ENCODE results near the gene RAB24.
A peak's percentile ranks its signal among the peaks of the same experiment; 100 is the strongest.

The RAB24 gene

GRCh38 chr5:177330991-177331842, 27.7 kb upstream of the RAB24 start:
- H3K4me1 ChIP-seq (ENCODE audit: control insufficient read depth, low read depth, low read length): no peaks in the 10 kb centered on the region
- peaks cover 5% of the 10 kb centered on the region for H3K36me3 ChIP-seq (ENCODE audit: control insufficient read depth, insufficient read depth, low read length)
- H2BK5ac ChIP-seq (ENCODE audit: low read length): no peak overlapping the region
- no peak overlapping the region for H3K4ac ChIP-seq (ENCODE audit: low read depth, low read length)
- H4K5ac ChIP-seq (ENCODE audit: low read length): no peak overlapping the region
- no peak overlapping the region for H3K9ac ChIP-seq (ENCODE audit: low read length)
- H3K79me1 ChIP-seq (ENCODE audit: low read length): no peaks in the 10 kb centered on the region
- no peak overlapping the region for H3K4me3 ChIP-seq (ENCODE audit: low read length)
- H3K56ac ChIP-seq (ENCODE audit: low read length): no peak overlapping the region
- no peak overlapping the region for H4K8ac ChIP-seq (ENCODE audit: low read depth, low read length)
- no peak overlapping the region for H3K27ac ChIP-seq (ENCODE audit: low read depth, low read length)
- H3K4me2 ChIP-seq (ENCODE audit: low read length): no peak overlapping the region
- no peak overlapping the region for H3K23ac ChIP-seq (ENCODE audit: low read length)
- H2BK120ac ChIP-seq (ENCODE audit: low read depth, low read length): no peak overlapping the region
- no peak overlapping the region for H2AK5ac ChIP-seq (ENCODE audit: low read length)
- no peak overlapping the region for H3K18ac ChIP-seq (ENCODE audit: low read length)
- no peak for DNase-seq
- no peak overlapping the region for H2BK15ac ChIP-seq (replicated peaks; ENCODE audit: low read depth)
- H3K27me3 ChIP-seq (ENCODE audit: insufficient read depth, low read length, poor library complexity): no peaks in the 10 kb centered on the region
- no peaks in the 10 kb centered on the region for H3K79me2 ChIP-seq (ENCODE audit: control insufficient read depth, insufficient read depth, low read length)
- no CpG with 5 or more reads among the region's 27 CpGs for WGBS (ENCODE audit: extremely low coverage, insufficient coverage, low lambda C conversion rate)

GRCh38 chr5:177329883-177330282, 26.4 kb upstream of the RAB24 start:
- Histone ChIP-seq H3K36me3 (ENCODE audit: control insufficient read depth, insufficient read depth, low read length) (peaks cover 5% of the 10 kb centered on the region), H3K56ac (ENCODE audit: low read length) (no peak overlapping the region)

GRCh38 chr5:177328545-177329231, 25.2 kb upstream of the RAB24 start:
- no peak overlapping the region for H3K27ac ChIP-seq (ENCODE audit: low read depth, low read length)
- H2BK120ac ChIP-seq (ENCODE audit: low read depth, low read length): no peak overlapping the region
- no peak overlapping the region for H3K56ac ChIP-seq (ENCODE audit: low read length)
- H3K4me3 ChIP-seq (ENCODE audit: low read length): no peak overlapping the region
- H3K4me2 ChIP-seq (ENCODE audit: low read length): no peak overlapping the region
- no CpG with 5 or more reads among the region's 19 CpGs for WGBS (ENCODE audit: extremely low coverage, insufficient coverage, low lambda C conversion rate)
- no peak overlapping the region for H3K9ac ChIP-seq (ENCODE audit: low read length)
- no peak overlapping the region for H3K18ac ChIP-seq (ENCODE audit: low read length)
- H2BK5ac ChIP-seq (ENCODE audit: low read length): no peak overlapping the region
- no peaks in the 10 kb centered on the region for H3K79me1 ChIP-seq (ENCODE audit: low read length)
- no peak overlapping the region for H3K4ac ChIP-seq (ENCODE audit: low read depth, low read length)
- no peak overlapping the region for H2AK5ac ChIP-seq (ENCODE audit: low read length)
- H3K27me3 ChIP-seq (ENCODE audit: insufficient read depth, low read length, poor library complexity): no peaks in the 10 kb centered on the region
- no peak overlapping the region for H3K23ac ChIP-seq (ENCODE audit: low read length)
- no peak overlapping the region for H4K8ac ChIP-seq (ENCODE audit: low read depth, low read length)
- DNase-seq: no peak
- no peak overlapping the region for H4K5ac ChIP-seq (ENCODE audit: low read length)
- no peak overlapping the region for H2BK15ac ChIP-seq (replicated peaks; ENCODE audit: low read depth)
- peaks cover 5% of the 10 kb centered on the region for H3K36me3 ChIP-seq (ENCODE audit: control insufficient read depth, insufficient read depth, low read length)
- no peaks in the 10 kb centered on the region for H3K4me1 ChIP-seq (ENCODE audit: control insufficient read depth, low read depth, low read length)
- no peaks in the 10 kb centered on the region for H3K79me2 ChIP-seq (ENCODE audit: control insufficient read depth, insufficient read depth, low read length)

More at GRCh38 chr5:177329883-177330282, 26.4 kb upstream of the RAB24 start:
- H4K8ac ChIP-seq (ENCODE audit: low read depth, low read length): no peak overlapping the region
- H3K4me2 ChIP-seq (ENCODE audit: low read length): no peak overlapping the region
- H3K27me3 ChIP-seq (ENCODE audit: insufficient read depth, low read length, poor library complexity): no peaks in the 10 kb centered on the region
- H3K27ac ChIP-seq (ENCODE audit: low read depth, low read length): no peak overlapping the region
- no peak overlapping the region for H3K4ac ChIP-seq (ENCODE audit: low read depth, low read length)
- no peak overlapping the region for H3K9ac ChIP-seq (ENCODE audit: low read length)
- H3K79me2 ChIP-seq (ENCODE audit: control insufficient read depth, insufficient read depth, low read length): no peaks in the 10 kb centered on the region
- no peak overlapping the region for H4K5ac ChIP-seq (ENCODE audit: low read length)
- H2BK15ac ChIP-seq (replicated peaks; ENCODE audit: low read depth): no peak overlapping the region
- H3K18ac ChIP-seq (ENCODE audit: low read length): no peak overlapping the region
- H2AK5ac ChIP-seq (ENCODE audit: low read length): no peak overlapping the region
- H2BK5ac ChIP-seq (ENCODE audit: low read length): no peak overlapping the region
- H3K79me1 ChIP-seq (ENCODE audit: low read length): no peaks in the 10 kb centered on the region
- DNase-seq: no peak
- WGBS (ENCODE audit: extremely low coverage, insufficient coverage, low lambda C conversion rate): no CpG with 5 or more reads among the region's 6 CpGs
- H3K4me1 ChIP-seq (ENCODE audit: control insufficient read depth, low read depth, low read length): no peaks in the 10 kb centered on the region
- H3K4me3 ChIP-seq (ENCODE audit: low read length): no peak overlapping the region
- H3K23ac ChIP-seq (ENCODE audit: low read length): no peak overlapping the region
- H2BK120ac ChIP-seq (ENCODE audit: low read depth, low read length): no peak overlapping the region

- Histone ChIP-seq H2BK5ac (ENCODE audit: low read length) (no peak overlapping the region), H2AK5ac (ENCODE audit: low read length) (no peak overlapping the region), H3K4me2 (ENCODE audit: low read length) (no peak overlapping the region), H4K5ac (ENCODE audit: low read length) (no peak overlapping the region), H4K8ac (ENCODE audit: low read depth, low read length) (no peak overlapping the region), H3K36me3 (ENCODE audit: control insufficient read depth, insufficient read depth, low read length) (peaks cover 2% of the 10 kb centered on the region), H3K27ac (ENCODE audit: low read depth, low read length) (no peak overlapping the region), H2BK15ac (replicated peaks; ENCODE audit: low read depth) (no peak overlapping the region), H3K56ac (ENCODE audit: low read length) (no peak overlapping the region), H3K23ac (ENCODE audit: low read length) (no peak overlapping the region), H3K79me1 (ENCODE audit: low read length) (no peaks in the 10 kb centered on the region), H3K27me3 (ENCODE audit: insufficient read depth, low read length, poor library complexity) (no peaks in the 10 kb centered on the region), H3K79me2 (ENCODE audit: control insufficient read depth, insufficient read depth, low read length) (no peaks in the 10 kb centered on the region), H3K4me3 (ENCODE audit: low read length) (no peak overlapping the region), H3K4ac (ENCODE audit: low read depth, low read length) (no peak overlapping the region), H3K18ac (ENCODE audit: low read length) (no peak overlapping the region), H2BK120ac (ENCODE audit: low read depth, low read length) (no peak overlapping the region), H3K4me1 (ENCODE audit: control insufficient read depth, low read depth, low read length) (no peaks in the 10 kb centered on the region), H3K9ac (ENCODE audit: low read length) (no peak overlapping the region)
- no CpG with 5 or more reads among the region's 28 CpGs for WGBS (ENCODE audit: extremely low coverage, insufficient coverage, low lambda C conversion rate)
- no peak for DNase-seq
These were observed 24.3 kb upstream of the RAB24 start for GRCh38 chr5:177327539-177328522.

GRCh38 chr5:177325868-177326381, 22.4 kb upstream of the RAB24 start:
- peak; percentile 61 for DNase-seq
- Histone ChIP-seq H3K27ac (ENCODE audit: low read depth, low read length) (no peak overlapping the region), H3K79me2 (ENCODE audit: control insufficient read depth, insufficient read depth, low read length) (no peaks in the 10 kb centered on the region), H3K4ac (ENCODE audit: low read depth, low read length) (no peak overlapping the region), H4K5ac (ENCODE audit: low read length) (no peak overlapping the region), H4K8ac (ENCODE audit: low read depth, low read length) (no peak overlapping the region), H2BK5ac (ENCODE audit: low read length) (no peak overlapping the region), H3K79me1 (ENCODE audit: low read length) (no peaks in the 10 kb centered on the region), H3K36me3 (ENCODE audit: control insufficient read depth, insufficient read depth, low read length) (no peaks in the 10 kb centered on the region), H3K4me1 (ENCODE audit: control insufficient read depth, low read depth, low read length) (no peaks in the 10 kb centered on the region), H2AK5ac (ENCODE audit: low read length) (no peak overlapping the region), H3K9ac (ENCODE audit: low read length) (no peak overlapping the region), H2BK120ac (ENCODE audit: low read depth, low read length) (no peak overlapping the region), H3K4me3 (ENCODE audit: low read length) (no peak overlapping the region), H3K18ac (ENCODE audit: low read length) (no peak overlapping the region), H3K23ac (ENCODE audit: low read length) (no peak overlapping the region), H3K56ac (ENCODE audit: low read length) (no peak overlapping the region), H3K27me3 (ENCODE audit: insufficient read depth, low read length, poor library complexity) (no peaks in the 10 kb centered on the region), H3K4me2 (ENCODE audit: low read length) (no peak overlapping the region), H2BK15ac (replicated peaks; ENCODE audit: low read depth) (no peak overlapping the region)
- no CpG with 5 or more reads among the region's 1 CpG for WGBS (ENCODE audit: extremely low coverage, insufficient coverage, low lambda C conversion rate)

Data from mesendoderm (in vitro differentiated cells).